PC-3 (cell line): ENCODE measurements around the gene DNAJB2. TPM values are rescaled to one million over a fixed set of nuclear protein-coding genes. Genes with fewer than 3 reads are reported as not detected.

Experiments used
- ATAC-seq: fragments of 200-7000 bp; cut with Tn5 transposase; 2 replicates; pipeline ENCODE4 v1.9.1; 2020; ENCODE audit warnings: mild to moderate bottlenecking, moderate library complexity
- BruUV-seq: library from RNA; stranded (reverse); fragments of 400-500 nt; replicated peaks from 2 replicates; lab custom pipeline; 2021; lab: Mats Ljungman, UMichigan
- CTCF ChIA-PET: fragments of 300-600 bp; sonication (Branson Sonifier 250); formaldehyde crosslinking; loops from one replicate; lab custom pipeline; 2022; ENCODE audit warnings: antibody characterized with exemption; lab: Charles Lee
- POLR2A ChIA-PET: fragments of 300-600 bp; sonication (Branson Sonifier 250); formaldehyde crosslinking; loops from one replicate; lab custom pipeline; 2022; ENCODE audit warnings: antibody characterized with exemption; ENCODE audit not compliant: unreplicated experiment; lab: Charles Lee
- DNase-seq: peaks from one replicate; pipeline ENCODE4 v3.0.0-alpha.2; 2015
- H2AFZ ChIP-seq: fragments of 300-600 bp; sonication (generic); 2 replicates; pipeline ENCODE4 v1.6.0; 2016; ENCODE audit warnings: antibody characterized with exemption, low read length
- H3F3A ChIP-seq: fragments of 300-600 bp; sonication (generic); one replicate; pipeline ENCODE4 v1.6.0; 2017; ENCODE audit warnings: antibody characterized with exemption, low read length, control low read depth, mild to moderate bottlenecking; ENCODE audit not compliant: unreplicated experiment
- H3K27ac ChIP-seq: fragments of 300-600 bp; sonication (generic); 2 replicates; pipeline ENCODE4 v1.5.1; 2016; ENCODE audit warnings: mild to moderate bottlenecking, low read length
- H3K27me3 ChIP-seq: fragments of 300-600 bp; sonication (generic); 2 replicates; pipeline ENCODE4 v1.6.1; 2016; ENCODE audit warnings: low read length, mixed read lengths
- H3K36me3 ChIP-seq: fragments of 300-600 bp; sonication (generic); 2 replicates; pipeline ENCODE4 v1.6.1; 2016; ENCODE audit warnings: low read depth, mixed run types, low read length, mixed read lengths
- H3K4me1 ChIP-seq: fragments of 300-600 bp; sonication (generic); 2 replicates; pipeline ENCODE4 v1.5.1; 2016; ENCODE audit warnings: low read length; ENCODE audit not compliant: insufficient read depth
- H3K4me2 ChIP-seq: fragments of 300-600 bp; sonication (generic); 2 replicates; pipeline ENCODE4 v1.6.0; 2016; ENCODE audit warnings: low read length
- H3K4me3 ChIP-seq: fragments of 300-600 bp; sonication (generic); 2 replicates; pipeline ENCODE4 v1.5.1; 2016; ENCODE audit warnings: mild to moderate bottlenecking, low read length, mixed read lengths
- H3K79me2 ChIP-seq: fragments of 300-600 bp; sonication (generic); 2 replicates; pipeline ENCODE4 v1.6.1; 2017; ENCODE audit warnings: low read length, mixed read lengths
- H3K9ac ChIP-seq: fragments of 300-600 bp; sonication (generic); 2 replicates; pipeline ENCODE4 v1.6.0; 2016; ENCODE audit warnings: mild to moderate bottlenecking, low read length
- H3K9me2 ChIP-seq: fragments of 300-600 bp; sonication (generic); replicated peaks from 2 replicates; pipeline ENCODE4 v1.6.1; 2016; ENCODE audit warnings: mixed run types, low read length, mixed read lengths
- H3K9me3 ChIP-seq: fragments of 300-600 bp; sonication (generic); 2 replicates; pipeline ENCODE4 v1.6.1; 2016; ENCODE audit warnings: low read length, mixed read lengths
- H4K20me1 ChIP-seq: fragments of 300-600 bp; sonication (generic); 2 replicates; pipeline ENCODE4 v1.6.1; 2016; ENCODE audit warnings: low read length, mixed read lengths
- CTCF ChIP-seq: fragments of 300-600 bp; sonication (generic); conservative IDR thresholded peaks from 2 replicates; pipeline ENCODE4 v1.5.1; 2017; ENCODE audit warnings: antibody characterized with exemption, low read depth, mild to moderate bottlenecking, low read length
- EZH2 ChIP-seq: fragments of 300-600 bp; sonication (generic); IDR thresholded peaks from one replicate; pipeline ENCODE4 v1.6.1; 2017; ENCODE audit warnings: antibody characterized with exemption, mild to moderate bottlenecking, low read length; ENCODE audit not compliant: unreplicated experiment
- EZH2phosphoT487 ChIP-seq: fragments of 300-600 bp; sonication (generic); IDR thresholded peaks from 2 replicates; pipeline ENCODE4 v1.6.1; 2018; ENCODE audit warnings: mild to moderate bottlenecking, antibody characterized with exemption, low read length, borderline replicate concordance
- intact Hi-C: fragments of 100-400 bp; cut with micrococcal nuclease; formaldehyde crosslinking; loops from 2 replicates; pipeline ENCODE4 v1.9.0; 2023
- total RNA-seq: library from RNA; depleted of rRNA; stranded (reverse); fragments of >200 nt; gene quantifications from 2 replicates; pipeline ENCODE4 v1.2.3, GENCODE V29; 2014

DNAJB2 gene
- total RNA-seq, 1 experiment from 2014 or later, result 62.3 TPM

GRCh38 chr2:219284501-219285372 lies 5.6 kb downstream of the DNAJB2 start:
- no peak overlapping the region for H3K27ac ChIP-seq
- CTCF ChIA-PET, result no interaction called here
- peaks cover 3% of the 10 kb centered on the region; the same call in 1 of the 2 replicates for H3K36me3 ChIP-seq
- ATAC-seq (no peak), DNase-seq (no peak)
- no peak overlapping the region for H3K4me2 ChIP-seq
- no peaks in the 10 kb centered on the region for H4K20me1 ChIP-seq
- H3K27me3 ChIP-seq, result no peaks in the 10 kb centered on the region
- no peak overlapping the region for H2AFZ ChIP-seq
- H3K9me3 ChIP-seq, result no peaks in the 10 kb centered on the region
- peaks cover 10% of the 10 kb centered on the region for H3K79me2 ChIP-seq
- POLR2A ChIA-PET, result interaction anchor here (0.5 kb wide), 1 partner anchor 23 kb away, joined by 3 read pairs; no protein-coding TSS in a partner anchor
- intact Hi-C loops, result no loop called here
- TF ChIP-seq CTCF (no peak), EZH2phosphoT487 (no peak), EZH2 (no peak)
- peaks cover 14% of the 10 kb centered on the region for H3K4me1 ChIP-seq
- H3K4me3 ChIP-seq, result no peak overlapping the region
- H3F3A ChIP-seq, result no peaks in the 10 kb centered on the region
- no peaks in the 10 kb centered on the region for H3K9me2 ChIP-seq
- BruUV-seq, result no TSS peak
- no peak overlapping the region for H3K9ac ChIP-seq

DNA sequence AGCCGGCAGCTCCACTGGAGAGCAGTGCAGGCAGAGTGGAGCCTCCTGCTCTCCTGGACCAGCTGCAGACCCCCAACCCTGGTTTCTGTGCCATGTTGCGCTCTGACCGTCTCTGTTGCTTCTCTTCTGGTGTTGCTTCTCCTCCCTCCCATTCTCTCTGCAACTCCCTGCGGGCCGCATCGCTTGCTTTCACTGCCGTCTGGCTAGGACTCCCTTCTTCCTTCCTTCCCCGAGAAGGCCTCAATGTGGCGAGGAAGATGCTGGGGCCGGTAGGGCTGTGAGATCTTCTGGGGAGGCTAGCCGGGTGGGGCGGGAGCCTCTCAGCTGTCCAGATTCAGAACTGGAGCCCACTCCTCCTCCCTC lies 6.2 kb downstream of the DNAJB2 start:
- intact Hi-C loops, result no loop called here
- no peak overlapping the region for H3K4me2 ChIP-seq
- H3K4me1 ChIP-seq, result peaks cover 12% of the 10 kb centered on the region
- peaks cover 3% of the 10 kb centered on the region; the same call in 1 of the 2 replicates for H3K36me3 ChIP-seq
- no peak overlapping the region for H3K9ac ChIP-seq
- H3F3A ChIP-seq, result no peaks in the 10 kb centered on the region
- H3K4me3 ChIP-seq, result no peak overlapping the region
- BruUV-seq, result no TSS peak
- no peak for DNase-seq
- H3K79me2 ChIP-seq, result peaks cover 3% of the 10 kb centered on the region
- no peak for ATAC-seq
- no peaks in the 10 kb centered on the region for H3K9me2 ChIP-seq
- no peaks in the 10 kb centered on the region for H4K20me1 ChIP-seq
- ChIA-PET CTCF (no interaction called here), POLR2A (no interaction called here)
- H2AFZ ChIP-seq, result no peak overlapping the region
- no peak overlapping the region for H3K27ac ChIP-seq
- no peak for TF ChIP-seq EZH2phosphoT487
- no peak for TF ChIP-seq CTCF
- TF ChIP-seq EZH2, result no peak
- no peaks in the 10 kb centered on the region for H3K27me3 ChIP-seq
- H3K9me3 ChIP-seq, result no peaks in the 10 kb centered on the region
